Measurements from ENCODE around the gene TMEM37.
"Not testable (repeated sequence)": the region's sequence is repeated elsewhere in the genome, so short reads cannot be mapped to it uniquely, and the experiment has no call there.

TMEM37 gene, protein sequence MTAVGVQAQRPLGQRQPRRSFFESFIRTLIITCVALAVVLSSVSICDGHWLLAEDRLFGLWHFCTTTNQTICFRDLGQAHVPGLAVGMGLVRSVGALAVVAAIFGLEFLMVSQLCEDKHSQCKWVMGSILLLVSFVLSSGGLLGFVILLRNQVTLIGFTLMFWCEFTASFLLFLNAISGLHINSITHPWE

DNA sequence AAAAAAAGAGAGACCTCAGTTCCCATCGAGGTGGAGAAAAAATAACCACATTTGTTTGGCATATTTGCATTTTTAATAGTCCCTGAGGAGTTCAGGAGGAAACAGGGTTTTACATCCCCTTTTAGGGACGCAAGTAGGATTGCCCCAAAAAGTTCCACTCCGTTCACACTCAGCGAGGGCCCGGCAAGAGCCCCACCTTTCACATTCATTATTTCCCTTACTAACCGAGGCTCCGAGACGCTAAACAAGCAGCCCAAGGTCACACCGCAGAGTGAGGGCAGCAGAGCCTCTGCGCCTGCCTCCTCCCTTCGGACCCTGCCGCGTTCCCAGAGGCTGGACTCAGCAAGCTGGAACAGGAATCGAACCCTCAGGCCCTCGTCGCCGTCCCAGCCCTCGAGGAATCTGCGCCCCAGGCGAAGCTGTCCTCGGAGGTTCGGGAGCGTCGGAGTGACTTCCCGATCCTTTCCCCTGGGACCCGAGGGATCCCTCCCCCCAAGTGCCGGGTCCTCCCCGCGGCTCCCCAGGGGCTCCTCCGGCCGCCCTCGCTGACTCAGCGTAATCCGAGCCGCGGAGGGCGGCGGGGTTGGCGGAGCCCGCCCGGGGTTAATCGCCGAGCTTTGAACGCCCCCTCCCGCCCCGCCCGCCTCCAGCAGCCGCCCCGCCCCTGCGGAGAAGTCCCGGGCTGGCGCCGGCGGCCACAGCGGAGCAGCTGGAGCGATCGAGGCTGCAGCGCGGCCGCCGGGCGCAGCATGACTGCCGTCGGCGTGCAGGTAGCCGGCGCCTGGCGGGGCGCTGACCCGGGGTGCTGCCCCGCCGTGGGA lies at the start of gene TMEM37:
Gene TMEM37, plus strand, starts transcription at position 700 of the 821 bp plus-strand sequence. Its CDS starts 50 bp downstream, at position 750.
- no peak for DNase-seq

DNA sequence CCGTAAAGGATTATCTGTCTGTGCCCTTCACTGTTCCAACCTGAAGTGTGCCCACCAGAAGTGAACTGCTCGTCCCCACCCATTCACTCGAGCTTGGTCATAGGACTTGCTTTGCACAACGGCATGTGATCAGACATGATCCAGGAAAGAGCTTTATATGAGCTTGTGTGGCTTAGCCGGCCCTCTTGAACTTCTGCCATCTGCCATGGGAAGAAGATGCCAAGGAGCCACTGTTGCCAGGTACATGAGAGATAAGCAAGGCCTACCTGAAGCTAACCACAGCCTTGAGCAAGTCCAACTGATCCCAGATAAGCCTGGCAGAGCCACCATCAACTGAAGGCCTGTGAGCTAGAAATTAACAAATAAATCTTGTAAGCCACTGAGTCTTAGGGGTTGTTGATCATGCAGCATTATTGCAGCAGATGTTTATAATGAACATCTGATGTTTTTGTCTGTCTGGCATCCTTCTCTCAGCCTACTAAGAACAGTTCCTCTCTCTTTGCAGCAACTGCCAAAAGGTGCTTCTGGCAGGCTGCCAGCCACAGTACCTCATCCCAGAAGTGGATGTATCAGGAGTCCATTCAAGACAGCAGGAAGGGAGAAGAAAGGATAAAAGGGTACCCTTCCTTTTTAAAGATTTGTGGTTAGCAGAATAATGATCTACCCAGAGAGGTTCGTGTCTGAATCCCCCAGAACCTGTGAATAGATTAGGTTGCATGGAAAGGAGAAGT lies 48.1 kb upstream of the TMEM37 start:
- no peak for DNase-seq

DNA sequence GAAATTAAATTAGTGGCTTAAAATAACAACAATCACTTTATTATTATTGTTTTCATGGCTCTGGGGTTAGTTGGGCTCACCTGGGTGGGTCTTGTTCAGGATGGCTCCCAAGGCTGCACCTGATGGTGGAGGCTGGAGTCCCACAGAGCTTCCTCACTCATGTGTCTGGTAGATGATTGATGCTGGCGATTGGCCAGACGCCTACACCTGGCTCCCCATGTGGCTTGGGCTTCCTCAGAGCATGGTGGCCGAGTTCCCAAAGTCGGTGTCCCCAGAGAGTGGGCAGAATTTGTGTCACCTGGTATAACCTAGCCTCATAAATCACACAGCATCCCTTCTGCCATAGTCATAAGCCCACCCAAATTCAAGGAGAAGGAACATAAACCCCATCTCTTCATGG lies 46.7 kb upstream of the TMEM37 start:
- no peak for DNase-seq

DNA sequence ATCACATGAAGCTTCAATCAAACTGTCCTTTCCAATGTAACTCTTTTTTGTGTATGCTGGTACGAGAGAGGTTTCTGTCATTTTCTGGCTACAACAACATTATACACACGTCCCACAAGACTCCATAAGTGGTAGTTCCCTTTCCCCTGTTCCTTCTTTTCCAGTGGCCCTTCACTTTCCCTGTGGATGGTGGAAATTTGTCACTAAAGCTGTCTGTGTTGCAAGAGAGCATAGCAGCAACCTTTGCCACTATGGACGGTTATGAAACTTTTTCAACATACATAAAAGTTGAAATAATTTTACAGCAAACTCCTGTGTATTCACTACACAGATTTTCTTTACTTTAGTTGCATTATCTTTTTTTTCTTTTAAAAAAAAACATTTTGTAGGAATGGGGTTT lies 46.2 kb upstream of the TMEM37 start:
- DNase-seq = no peak

DNA sequence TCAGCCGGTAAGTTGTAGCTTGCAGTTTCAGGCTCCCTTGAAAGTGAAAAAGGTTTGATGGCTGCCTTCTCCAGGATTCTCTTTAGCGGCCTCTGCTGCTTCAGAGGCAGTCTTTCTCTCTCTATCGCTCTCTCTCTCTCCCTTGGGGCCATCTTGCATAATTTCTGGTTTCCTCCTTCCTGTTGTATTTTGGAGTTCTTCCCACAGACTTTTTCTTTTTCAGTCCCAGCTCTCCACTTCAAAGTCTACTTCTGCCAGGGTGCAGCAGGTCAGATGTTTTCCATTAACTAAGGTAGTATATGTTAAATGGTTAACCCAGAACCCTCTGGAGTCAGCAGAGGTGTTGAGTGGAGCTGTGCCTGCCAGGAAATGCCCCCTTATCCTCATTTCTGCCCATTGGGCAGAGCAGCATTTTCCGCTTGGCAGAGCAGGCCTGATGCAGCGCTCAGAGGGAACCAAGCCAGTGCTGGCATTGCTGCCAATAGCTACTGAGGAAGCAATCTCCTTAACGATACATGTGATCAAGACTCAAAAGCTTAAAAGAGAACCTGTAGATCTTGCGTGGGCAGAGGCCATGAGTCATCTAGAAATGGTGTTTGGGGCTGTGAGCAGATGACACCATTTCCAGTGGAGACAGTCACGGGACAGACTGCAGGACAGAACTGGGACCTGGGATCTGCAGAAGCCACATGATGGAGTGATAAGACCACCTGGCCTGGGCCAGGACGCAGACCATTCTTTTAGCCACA lies 44.1 kb upstream of the TMEM37 start:
- DNase-seq = no peak

DNA sequence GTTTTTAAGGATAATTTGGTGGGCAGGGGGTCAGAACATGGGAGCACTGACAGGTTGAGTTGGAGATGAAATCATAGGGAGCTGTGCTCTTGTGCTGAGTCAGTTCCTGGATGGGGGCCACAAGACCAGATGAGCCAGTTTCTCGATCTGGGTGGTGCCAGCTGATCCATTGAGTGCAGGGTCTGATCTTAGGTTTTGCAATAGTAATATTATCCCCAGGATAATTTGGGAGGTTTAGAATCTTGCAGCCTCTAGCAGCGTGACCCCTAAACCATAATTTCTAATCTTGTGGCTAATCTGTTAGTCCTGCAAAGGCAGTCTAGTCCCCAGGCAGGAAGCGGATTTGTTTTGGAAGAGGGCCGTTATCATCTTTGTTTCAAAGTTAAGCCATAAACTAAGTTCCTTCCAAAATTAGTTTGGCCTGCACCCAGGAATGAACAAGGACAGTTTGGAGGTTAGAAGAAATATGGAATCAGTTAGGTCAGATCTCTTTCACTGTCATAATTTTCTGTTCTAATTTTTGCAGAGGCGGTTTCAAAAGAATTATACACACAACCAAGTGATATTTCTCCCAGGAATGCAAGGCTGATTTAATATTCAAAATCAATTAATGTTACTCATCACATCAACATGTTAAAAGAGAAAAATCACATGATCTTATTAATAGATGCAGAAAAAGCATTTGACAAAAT lies 41.9 kb upstream of the TMEM37 start:
- DNase-seq = no peak

DNA sequence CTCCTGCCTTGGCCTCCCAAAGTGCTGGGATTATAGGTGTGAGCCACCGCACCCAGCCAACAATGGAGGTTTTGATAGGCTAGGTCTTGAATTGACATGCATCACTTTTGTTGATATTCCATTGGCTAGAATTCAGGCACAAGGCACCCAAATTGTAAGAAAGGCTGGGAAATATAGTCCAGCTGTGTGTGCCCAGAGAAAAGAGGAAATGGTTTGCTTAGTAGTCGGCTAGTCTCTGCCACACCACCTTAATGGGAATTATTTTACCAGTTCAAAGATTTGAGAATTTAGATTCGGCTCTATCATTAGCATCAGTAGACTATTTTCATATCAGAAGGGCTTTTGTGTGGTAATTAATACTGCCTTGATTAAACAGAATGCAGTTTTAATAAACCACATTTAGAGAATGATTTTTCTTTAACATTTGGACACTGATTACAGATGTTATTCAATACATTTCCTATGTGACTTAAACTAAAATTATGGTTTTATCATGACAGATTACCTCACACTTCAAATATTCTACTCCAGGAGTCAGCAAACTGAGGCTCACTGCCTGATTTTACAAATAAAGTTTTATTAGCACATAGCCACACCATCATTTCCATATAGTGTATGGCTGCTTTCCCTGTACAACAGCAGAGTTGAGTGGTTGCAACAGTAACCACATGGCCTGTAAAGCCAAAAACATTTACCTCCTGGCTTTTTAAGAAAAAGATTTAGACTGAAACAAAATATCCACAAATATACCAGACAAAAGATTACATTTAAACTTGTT lies 37.5 kb upstream of the TMEM37 start:
- no peak for DNase-seq

DNA sequence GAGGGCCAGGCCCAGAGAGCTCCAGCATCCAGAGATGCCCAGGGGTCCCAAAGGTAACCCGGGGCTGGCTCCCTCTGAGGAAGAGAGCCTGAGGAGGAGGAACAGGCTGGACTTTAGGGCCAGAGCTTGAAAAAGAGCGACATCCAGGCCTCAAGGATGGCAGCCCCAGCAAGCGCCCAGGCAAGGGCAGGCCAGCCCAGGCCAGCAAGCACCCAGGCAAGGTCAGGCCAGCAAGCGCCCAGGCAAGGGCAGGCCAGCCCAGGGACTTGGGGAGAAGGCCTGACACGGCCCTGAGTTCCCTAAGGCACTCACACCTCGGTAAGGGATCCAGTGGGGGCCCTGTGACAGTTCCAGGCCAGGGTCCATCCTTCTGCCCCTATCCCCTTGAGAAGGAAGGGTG lies 34.5 kb upstream of the TMEM37 start:
- no peak for DNase-seq

DNA sequence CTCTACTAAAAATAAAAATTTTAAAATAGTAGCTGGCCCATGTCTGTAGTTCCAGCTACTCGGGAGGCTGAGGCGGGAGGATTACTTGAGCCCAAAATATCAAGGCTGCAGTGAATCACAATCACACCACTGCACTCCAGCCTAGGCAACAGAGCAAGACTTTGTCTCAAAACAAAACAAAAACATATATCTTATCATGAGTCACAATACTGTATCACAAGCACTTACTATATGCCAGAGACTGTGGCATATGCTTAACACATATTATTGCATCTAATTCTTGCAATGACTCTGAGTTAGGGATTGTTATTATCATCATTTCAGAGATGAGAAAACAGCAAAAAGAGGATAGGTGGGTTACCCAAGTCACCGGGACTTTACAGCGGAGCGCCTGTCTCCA lies 29.5 kb upstream of the TMEM37 start:
- no peak for DNase-seq

DNA sequence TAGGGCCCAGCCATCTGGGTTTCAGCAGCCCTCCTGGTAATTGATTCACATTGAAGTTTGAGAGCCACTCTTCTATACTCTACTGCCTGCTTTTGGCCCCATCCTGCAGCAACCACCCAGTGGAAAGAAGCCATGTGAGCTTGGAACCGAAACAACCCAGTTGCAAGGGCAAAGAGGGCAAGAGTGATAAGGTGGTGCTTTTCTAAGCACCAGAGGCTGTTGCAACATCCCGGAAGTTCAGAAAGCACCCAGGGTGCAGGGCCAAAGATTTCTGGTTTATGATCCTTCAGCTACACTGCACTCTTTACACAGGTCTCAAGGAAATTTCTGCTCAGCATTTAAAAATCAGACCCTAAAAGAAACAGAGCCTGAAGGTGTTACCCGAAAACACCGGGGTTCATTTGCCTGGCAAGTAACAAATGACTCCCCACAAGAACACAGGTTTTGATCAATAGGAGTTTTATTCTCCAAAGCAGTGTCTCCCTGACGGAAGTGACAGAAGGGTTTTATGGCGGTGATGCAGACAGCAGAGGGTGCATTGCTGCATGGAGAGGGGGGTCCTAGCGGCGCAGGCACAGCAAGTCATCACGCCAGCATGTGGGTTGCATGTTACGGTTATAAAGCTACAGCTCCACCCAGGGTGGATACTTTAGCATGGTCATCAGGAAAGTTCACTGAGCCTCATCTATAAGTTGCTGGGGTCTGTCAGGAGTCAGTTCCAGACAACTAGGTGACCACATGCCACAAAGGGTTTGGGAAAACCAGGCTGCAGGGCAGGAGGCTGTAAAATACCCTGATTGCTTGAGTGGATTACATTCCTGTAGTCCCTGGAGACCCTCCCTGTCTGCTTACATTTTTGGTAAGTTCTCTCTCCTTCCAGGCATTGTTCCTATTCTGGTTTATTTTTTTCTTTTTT lies 28.8 kb upstream of the TMEM37 start:
- DNase-seq = no peak

DNA sequence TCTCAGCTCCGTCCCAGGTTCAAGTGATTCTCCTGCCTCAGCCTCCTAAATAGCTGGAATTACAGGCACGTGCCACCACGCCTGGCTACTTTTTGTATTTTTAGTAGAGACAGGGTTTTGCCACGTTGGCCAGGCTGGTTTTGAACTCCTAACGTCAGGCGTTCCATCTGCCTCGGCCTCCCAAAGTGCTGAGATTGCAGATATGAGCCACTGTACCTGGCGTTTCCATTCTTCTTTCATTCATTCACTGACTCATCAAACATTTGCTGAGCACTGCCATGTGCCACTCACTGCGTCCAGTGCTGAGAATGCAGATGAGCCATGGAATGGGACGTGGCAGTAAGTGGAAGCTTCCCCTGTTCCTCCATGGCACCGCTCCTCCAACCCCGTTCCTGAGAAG lies 28.0 kb upstream of the TMEM37 start:
- DNase-seq = not testable (repeated sequence)

DNA sequence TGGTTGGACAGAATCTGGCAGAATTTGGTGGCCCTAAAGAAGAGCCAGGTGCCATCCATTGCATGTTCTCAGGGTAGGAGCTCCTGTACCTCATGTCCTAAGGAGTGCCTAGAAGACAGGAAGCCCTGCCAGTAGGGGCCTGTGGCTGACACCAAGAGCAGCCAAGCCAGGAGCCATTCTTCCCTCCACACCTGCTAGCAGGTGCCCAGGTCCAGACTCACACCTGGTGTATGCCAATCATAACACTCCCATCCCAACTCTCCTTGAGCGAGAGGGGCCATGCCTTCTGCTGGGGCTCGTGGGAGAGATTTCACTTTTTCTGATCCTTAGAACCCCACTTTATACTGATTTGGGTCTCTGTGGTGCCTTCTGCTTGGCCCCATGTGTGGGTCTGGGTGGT lies 26.5 kb upstream of the TMEM37 start:
- no peak for DNase-seq

DNA sequence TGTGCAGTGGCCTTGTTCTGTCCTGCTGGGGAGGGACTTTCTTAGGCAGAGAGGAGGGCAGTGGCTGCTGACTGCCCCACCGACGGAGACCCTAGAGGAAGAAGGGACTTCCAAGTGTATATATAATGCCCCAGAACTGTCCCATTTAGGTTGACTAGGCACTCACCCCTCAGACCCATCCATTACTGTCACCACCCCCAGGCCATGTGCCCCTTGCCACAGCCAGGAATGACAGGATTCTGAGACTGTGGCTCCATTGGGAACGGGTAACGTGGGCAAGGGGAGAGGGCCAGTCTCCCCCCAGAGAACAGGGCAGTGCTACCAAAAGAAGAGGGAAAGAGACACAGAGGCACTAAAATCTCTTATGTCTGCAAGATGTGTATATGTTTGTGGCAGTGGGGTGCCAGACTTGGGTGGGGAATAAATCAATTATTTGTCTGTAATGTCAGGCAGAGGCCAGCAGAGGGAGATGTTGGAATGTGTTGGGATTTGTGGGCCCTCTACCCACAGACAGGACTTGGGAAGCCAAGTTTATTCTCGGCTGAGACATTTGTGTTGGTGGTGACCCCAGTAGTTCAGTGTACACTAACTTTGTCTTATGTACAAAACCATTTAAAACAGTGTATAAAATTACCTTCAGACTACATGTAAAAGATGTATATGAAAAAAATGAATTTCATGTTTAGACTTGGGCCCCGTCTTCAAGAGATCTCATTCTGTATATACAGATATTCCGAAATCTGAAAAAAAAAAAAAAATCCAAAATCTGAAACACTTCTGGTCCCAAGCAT lies 24.0 kb upstream of the TMEM37 start:
- peak; percentile 31 for DNase-seq

DNA sequence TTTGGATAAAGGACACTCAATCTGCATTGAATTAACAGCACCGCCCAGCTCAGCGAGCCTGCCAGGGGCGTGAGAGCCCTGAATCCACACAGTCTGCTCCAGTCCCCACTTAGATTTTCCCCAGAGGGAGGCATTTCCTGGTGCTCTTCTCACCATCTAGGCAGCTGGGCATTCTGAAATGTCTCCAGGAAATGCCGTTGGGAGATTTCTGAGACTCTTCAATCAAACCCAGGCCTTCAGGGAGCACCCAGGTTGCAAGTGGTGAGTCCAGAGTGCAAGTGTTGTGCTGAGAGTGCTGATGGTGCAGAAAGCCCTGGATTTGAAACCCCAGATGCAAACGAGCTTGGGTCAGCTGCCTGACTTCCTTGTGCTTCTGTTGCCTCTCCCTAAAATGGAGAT lies 23.4 kb upstream of the TMEM37 start:
- DNase-seq = no peak

DNA sequence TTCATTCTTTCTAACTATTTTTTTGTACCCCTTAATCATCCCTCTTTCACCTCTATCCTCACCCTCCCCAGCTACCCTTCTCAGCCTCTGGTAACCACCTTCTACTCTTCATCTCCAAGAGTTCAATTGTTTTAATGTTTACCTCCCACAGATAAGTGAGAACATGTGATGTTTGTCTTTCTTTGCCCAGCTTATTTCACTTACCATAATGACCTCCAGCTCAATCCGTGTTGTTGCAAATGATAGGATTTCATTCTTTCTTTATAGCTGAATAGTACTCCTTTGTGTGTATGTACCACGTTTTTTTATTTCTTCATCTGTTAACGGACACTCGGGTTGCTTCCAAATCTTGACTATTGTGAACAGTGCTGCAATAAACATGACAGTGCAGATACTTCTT lies 22.1 kb upstream of the TMEM37 start:
- no peak for DNase-seq

DNA sequence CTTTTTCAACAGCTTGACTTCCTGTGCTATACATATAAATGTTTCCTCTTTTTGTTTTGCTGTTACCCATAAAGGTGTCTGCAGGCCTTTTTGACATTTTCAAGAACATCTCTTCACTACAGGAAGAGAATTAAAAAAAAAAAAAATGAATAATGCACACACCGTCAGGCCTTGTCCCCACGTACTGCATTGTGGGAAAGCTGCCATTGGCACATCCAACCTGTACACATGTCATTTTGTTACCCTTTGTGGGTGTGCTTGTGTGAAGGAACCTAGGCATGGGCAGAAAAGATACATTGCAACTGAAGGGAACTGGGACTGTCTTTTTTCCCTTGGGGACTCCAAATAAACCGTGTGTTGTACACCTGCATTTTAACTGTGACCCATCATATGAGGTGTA lies 16.8 kb upstream of the TMEM37 start:
- DNase-seq = no peak

DNA sequence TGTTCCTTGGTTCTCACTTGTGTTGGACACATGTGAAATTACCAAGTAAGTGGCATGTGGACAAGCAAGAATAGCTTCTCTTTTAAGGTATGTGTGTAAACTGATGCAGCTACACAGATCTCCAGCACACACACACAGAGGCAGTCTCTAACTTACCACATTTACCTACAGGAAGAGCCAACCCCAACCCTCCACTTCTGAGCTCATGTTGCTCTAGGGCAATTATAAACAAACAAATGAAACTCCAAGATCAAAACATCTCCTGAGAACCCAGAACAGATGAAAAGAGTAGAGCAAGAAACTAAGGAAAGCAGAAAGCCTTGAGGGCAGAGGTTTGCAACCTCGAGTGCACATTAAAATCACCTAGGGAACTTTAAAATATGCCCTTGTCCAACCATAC lies 16.0 kb upstream of the TMEM37 start:
- no peak for DNase-seq

DNA sequence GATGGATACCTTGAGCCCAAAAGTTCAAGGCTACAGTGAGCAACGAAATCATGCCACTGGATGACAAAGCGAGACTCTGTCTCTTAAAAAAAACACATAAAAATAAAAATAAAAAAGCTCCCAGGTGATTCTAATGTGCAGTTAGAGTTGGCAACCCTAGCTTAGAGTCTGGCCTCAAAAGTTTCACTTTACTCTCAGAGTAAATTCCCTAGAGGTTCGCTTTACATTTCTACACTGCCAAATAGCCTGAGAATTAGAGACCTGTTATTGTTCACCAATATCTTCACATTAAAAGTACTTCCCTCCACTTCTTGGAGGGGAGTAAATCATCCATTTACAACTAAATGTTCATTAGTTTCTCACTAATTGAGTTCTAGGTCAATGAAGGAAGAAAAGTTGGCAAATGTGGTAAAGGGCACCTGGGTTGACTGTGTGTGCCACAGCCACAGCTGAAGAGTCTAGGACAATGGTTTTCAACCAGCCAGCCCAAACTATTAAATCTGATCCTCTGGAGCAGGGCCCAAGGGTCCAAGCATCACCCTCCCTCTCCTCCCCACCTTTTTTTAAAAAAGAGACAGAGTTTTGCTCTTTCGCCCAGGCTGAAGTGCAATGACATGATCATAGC lies 15.2 kb upstream of the TMEM37 start:
- no peak for DNase-seq

DNA sequence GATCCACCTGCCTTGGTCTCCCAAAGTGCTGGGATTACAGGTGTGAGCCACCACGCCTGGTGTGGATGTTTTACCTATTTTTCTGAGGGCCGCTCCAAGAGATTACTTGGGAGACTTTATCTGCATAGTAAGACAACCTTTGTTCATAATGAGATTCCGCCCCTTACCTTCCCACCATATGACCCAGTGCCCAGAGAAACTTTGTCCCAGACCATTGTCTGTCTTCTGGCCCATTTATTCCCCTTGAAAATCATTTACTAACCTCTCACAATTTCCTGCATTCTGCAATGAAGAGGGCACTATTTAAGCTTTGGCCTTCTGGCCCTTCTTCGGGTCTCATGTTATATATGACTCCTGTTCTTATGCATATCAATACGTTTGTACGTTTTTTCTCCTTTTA lies 13.7 kb upstream of the TMEM37 start:
- no peak for DNase-seq
